ENCODE measurements around the gene SRSF5.
"Not testable (repeated sequence)": the region's sequence is repeated elsewhere in the genome, so short reads cannot be mapped to it uniquely, and the experiment has no call there.

The SRSF5 gene

GRCh38 chr14:69811227-69811867 is 44.4 kb downstream of the SRSF5 start:
- H3K27ac Mint-ChIP-seq = no peak overlapping the region
- no peaks in the 10 kb centered on the region for H3K36me3 Mint-ChIP-seq (ENCODE audit: low read depth)
- no peak overlapping the region for H3K4me3 Mint-ChIP-seq
- H3K27me3 Mint-ChIP-seq = no peaks in the 10 kb centered on the region
- H3K4me1 Mint-ChIP-seq (ENCODE audit: low read depth) = no peaks in the 10 kb centered on the region
- H3K9me3 Mint-ChIP-seq = no peaks in the 10 kb centered on the region

DNA sequence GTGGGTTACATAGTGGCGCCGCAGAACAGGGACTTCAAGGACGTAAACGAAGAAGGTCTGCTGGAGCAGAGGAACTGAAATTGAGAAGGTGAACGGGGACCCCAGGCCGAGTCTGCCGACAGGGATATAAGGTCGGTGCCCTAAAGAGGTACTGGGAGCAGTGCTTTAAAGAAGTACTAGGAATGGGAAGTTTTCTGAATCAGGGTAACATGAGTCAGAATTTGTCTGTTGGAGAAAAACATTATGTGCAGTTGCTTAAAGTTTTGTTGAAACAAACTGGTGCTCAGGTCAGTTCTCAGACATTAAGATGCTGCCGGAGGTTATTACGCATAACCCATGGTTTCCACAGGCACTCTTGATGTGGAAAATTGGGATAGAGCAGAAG is 44.9 kb downstream of the SRSF5 start:
- Mint-ChIP-seq H3K27ac (no peak overlapping the region), H3K4me1 (ENCODE audit: low read depth) (no peaks in the 10 kb centered on the region), H3K27me3 (no peaks in the 10 kb centered on the region), H3K4me3 (no peak overlapping the region), H3K36me3 (ENCODE audit: low read depth) (no peaks in the 10 kb centered on the region), H3K9me3 (no peaks in the 10 kb centered on the region)

DNA sequence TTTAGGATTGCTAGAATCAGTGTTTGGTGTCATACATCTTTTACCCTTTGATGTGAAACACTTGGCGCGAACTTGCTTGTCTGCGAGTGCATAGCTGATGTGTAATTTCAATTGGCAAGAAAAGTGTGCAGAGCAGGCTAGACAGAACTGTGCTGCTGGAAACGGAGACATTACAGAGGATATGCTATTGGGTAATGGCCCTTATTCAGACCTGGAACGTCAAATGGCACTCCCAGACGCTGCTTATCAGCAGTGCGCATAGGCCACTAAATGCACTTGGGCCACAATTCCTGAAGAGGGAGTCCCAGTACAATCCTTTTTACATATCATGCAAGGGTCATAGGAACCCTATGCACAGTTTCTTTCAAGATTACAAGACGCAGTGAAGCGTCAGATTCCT is 45.8 kb downstream of the SRSF5 start:
- Mint-ChIP-seq H3K4me3 (no peak overlapping the region), H3K27ac (no peak overlapping the region), H3K27me3 (no peaks in the 10 kb centered on the region), H3K9me3 (no peaks in the 10 kb centered on the region), H3K4me1 (ENCODE audit: low read depth) (no peaks in the 10 kb centered on the region), H3K36me3 (ENCODE audit: low read depth) (no peaks in the 10 kb centered on the region)

DNA sequence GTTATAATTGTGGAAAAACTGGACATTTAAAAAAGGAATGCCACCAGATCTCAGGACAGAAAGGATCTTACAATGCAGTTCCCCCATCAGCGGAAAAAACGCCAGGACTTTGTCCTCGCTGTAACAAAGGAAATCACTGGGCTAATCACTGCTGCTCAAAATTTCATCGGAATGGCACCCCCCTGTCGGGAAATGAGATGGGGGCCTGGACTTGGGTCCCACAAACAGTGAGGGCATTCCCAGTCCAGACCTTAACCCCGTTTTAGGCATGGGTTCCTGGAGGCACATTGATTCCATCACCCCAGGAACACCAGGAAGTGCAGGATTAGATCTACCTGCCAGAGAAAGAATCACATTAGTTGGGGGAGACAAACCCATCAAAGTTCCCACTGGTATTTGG is 46.4 kb downstream of the SRSF5 start:
- not testable (repeated sequence) for H3K9me3 Mint-ChIP-seq; H3K27me3 Mint-ChIP-seq; H3K4me3 Mint-ChIP-seq; H3K36me3 Mint-ChIP-seq (ENCODE audit: low read depth); H3K27ac Mint-ChIP-seq; H3K4me1 Mint-ChIP-seq (ENCODE audit: low read depth)

GRCh38 chr14:69814397-69814796 is 47.5 kb downstream of the SRSF5 start:
- peaks cover 3% of the 10 kb centered on the region for H3K27me3 Mint-ChIP-seq
- H3K27ac Mint-ChIP-seq = no peak overlapping the region
- H3K4me3 Mint-ChIP-seq = no peak overlapping the region
- H3K9me3 Mint-ChIP-seq = no peaks in the 10 kb centered on the region
- no peaks in the 10 kb centered on the region for H3K36me3 Mint-ChIP-seq (ENCODE audit: low read depth)
- no peaks in the 10 kb centered on the region for H3K4me1 Mint-ChIP-seq (ENCODE audit: low read depth)

DNA sequence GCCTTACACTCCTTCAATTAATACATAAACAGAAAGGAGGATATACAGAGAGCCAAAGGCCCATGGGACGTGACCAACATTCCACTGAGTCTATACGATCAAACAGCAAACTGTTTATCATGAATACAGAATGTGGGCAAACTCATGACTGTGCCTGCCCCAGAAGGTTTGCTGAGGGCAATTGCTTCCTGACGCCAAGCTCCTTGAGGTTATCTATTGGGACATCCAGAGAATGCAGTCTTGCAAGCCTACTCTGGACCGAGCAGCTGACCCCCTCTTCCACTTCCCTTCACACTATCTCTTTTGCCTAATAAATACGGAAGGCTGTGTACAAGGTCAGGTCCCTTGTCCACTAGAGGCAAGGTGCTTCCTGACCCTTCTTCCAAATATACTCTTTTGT is 48.6 kb downstream of the SRSF5 start:
- no peak overlapping the region for H3K27ac Mint-ChIP-seq
- no peaks in the 10 kb centered on the region for H3K4me1 Mint-ChIP-seq (ENCODE audit: low read depth)
- no peaks in the 10 kb centered on the region for H3K36me3 Mint-ChIP-seq (ENCODE audit: low read depth)
- H3K4me3 Mint-ChIP-seq = no peak overlapping the region
- H3K27me3 Mint-ChIP-seq = peaks cover 3% of the 10 kb centered on the region
- no peaks in the 10 kb centered on the region for H3K9me3 Mint-ChIP-seq

GRCh38 chr14:69816216-69816615 is 49.3 kb downstream of the SRSF5 start:
- H3K9me3 Mint-ChIP-seq = no peaks in the 10 kb centered on the region
- no peaks in the 10 kb centered on the region for H3K4me1 Mint-ChIP-seq (ENCODE audit: low read depth)
- H3K27ac Mint-ChIP-seq = no peak overlapping the region
- peaks cover 3% of the 10 kb centered on the region for H3K27me3 Mint-ChIP-seq
- H3K4me3 Mint-ChIP-seq = no peak overlapping the region
- H3K36me3 Mint-ChIP-seq (ENCODE audit: low read depth) = no peaks in the 10 kb centered on the region

DNA sequence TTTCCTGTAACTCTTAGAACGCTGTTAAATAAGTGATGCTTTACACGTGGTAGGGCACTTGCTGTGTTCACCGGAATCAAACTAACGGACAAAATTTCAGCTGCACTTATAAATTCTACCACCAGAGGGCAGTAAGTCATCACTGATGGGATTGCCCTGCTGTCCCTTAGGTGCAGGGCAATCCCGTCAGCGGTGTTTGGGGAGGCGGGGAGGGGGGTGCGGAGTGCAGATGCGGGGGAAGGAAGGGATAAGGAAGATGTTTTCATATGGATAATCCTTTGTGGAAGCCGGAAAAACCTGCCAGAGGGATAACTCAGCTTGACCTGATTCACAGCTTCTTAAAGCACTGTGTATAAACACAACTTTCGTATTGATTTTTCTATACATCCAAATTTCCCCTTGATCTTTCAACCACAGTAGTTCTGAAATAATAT is 51.8 kb downstream of the SRSF5 start:
- no peak overlapping the region for H3K4me3 Mint-ChIP-seq
- H3K27me3 Mint-ChIP-seq = peaks cover 3% of the 10 kb centered on the region
- no peaks in the 10 kb centered on the region for H3K36me3 Mint-ChIP-seq (ENCODE audit: low read depth)
- no peaks in the 10 kb centered on the region for H3K4me1 Mint-ChIP-seq (ENCODE audit: low read depth)
- no peak overlapping the region for H3K27ac Mint-ChIP-seq
- H3K9me3 Mint-ChIP-seq = no peaks in the 10 kb centered on the region

DNA sequence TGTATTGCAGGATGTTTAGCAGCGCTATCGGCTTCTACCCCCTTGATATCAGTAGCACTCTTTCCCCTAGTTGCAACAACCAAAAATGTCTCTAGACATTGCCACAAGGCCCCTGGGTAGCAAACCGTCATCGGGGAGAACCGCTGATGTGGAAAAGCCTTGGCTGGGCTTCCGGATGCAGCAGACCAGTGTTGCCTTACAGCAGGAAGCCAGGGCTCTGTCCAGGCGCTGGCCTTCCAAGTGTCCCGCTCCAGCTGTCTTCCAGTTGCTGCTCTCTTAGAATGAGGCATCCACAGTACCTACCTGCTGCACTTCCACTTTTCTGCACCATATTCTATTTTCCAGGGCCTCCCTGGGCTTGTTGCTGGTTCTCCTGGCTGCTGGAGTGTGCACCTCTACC is 52.7 kb downstream of the SRSF5 start:
- no peak overlapping the region for H3K27ac Mint-ChIP-seq
- H3K9me3 Mint-ChIP-seq = no peaks in the 10 kb centered on the region
- no peaks in the 10 kb centered on the region for H3K4me1 Mint-ChIP-seq (ENCODE audit: low read depth)
- no peak overlapping the region for H3K4me3 Mint-ChIP-seq
- no peaks in the 10 kb centered on the region for H3K36me3 Mint-ChIP-seq (ENCODE audit: low read depth)
- peaks cover 3% of the 10 kb centered on the region for H3K27me3 Mint-ChIP-seq

DNA sequence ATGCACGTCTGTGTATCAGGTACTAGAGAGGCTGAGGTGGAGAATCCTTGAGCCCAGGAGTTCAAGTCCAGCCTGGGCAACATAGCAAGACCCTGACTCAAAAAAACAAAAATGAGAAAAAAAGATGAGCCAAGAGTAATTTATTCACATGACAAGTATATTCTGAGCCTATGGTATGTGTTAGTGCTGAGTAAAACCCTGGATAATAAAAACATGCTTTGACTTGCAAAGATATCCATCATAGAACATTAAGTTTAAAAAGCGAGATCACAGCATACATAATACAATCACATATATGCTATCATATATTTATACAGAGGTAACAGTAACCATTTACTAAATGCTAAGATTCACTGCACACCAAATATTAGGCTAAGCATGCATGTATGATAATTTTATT is 54.0 kb downstream of the SRSF5 start:
- H3K4me1 Mint-ChIP-seq (ENCODE audit: low read depth) = no peaks in the 10 kb centered on the region
- H3K27me3 Mint-ChIP-seq = peaks cover 3% of the 10 kb centered on the region
- no peaks in the 10 kb centered on the region for H3K9me3 Mint-ChIP-seq
- no peaks in the 10 kb centered on the region for H3K36me3 Mint-ChIP-seq (ENCODE audit: low read depth)
- no peak overlapping the region for H3K27ac Mint-ChIP-seq
- H3K4me3 Mint-ChIP-seq = no peak overlapping the region

Data from stimulated activated naive CD8-positive, alpha-beta T cell treated with anti-CD3 and anti-CD28 coated beads, Interleukin-15, Interleukin-2, amounts not matched to agents 100 ng/mL and 50 ng/mL, for 24 hours (primary cell).